Activated T-helper 2 cell treated with anti-CD3 and anti-CD28 coated beads, Interferon-gamma antibody, Interleukin-2, Interleukin-4, amounts not matched to agents 10 μg/mL and 5 μg/mL and 100 μg/mL, durations not matched to agents 14 hours and 24 hours and 36 hours (primary cell): ENCODE data around the gene DISP2. TPM values are rescaled to one million over a fixed set of nuclear protein-coding genes. Genes with fewer than 3 reads are reported as not detected.
A peak's percentile ranks its signal among the peaks of the same experiment; 100 is the strongest.

Experiments
- DNase-seq: peaks from one replicate; pipeline ENCODE4 v3.0.0; 2021; ENCODE audit warnings: low spot score
- H3K27ac Mint-ChIP-seq: one replicate; pipeline ENCODE4 v1.8.0; 2021; ENCODE audit warnings: mixed read lengths
- H3K27me3 Mint-ChIP-seq: one replicate; pipeline ENCODE4 v1.8.0; 2021; ENCODE audit warnings: low read depth, mixed read lengths
- H3K36me3 Mint-ChIP-seq: one replicate; pipeline ENCODE4 v1.8.0; 2021; ENCODE audit warnings: low read depth, mixed read lengths
- H3K4me1 Mint-ChIP-seq: one replicate; pipeline ENCODE4 v1.8.0; 2021; ENCODE audit warnings: low read depth, mixed read lengths
- H3K4me3 Mint-ChIP-seq: one replicate; pipeline ENCODE4 v1.8.0; 2021; ENCODE audit warnings: low read depth, mild to moderate bottlenecking, moderate library complexity, mixed read lengths
- H3K9me3 Mint-ChIP-seq: one replicate; pipeline ENCODE4 v1.8.0; 2021; ENCODE audit warnings: mixed read lengths
- intact Hi-C: fragments of 100-400 bp; cut with micrococcal nuclease; formaldehyde crosslinking; loops from one replicate; pipeline ENCODE4 v1.15.1; 2023
- total RNA-seq: library from RNA; stranded (reverse); gene quantifications from 2 replicates; pipeline ENCODE4 v1.2.3, GENCODE V29; 2022

The DISP2 gene, protein sequence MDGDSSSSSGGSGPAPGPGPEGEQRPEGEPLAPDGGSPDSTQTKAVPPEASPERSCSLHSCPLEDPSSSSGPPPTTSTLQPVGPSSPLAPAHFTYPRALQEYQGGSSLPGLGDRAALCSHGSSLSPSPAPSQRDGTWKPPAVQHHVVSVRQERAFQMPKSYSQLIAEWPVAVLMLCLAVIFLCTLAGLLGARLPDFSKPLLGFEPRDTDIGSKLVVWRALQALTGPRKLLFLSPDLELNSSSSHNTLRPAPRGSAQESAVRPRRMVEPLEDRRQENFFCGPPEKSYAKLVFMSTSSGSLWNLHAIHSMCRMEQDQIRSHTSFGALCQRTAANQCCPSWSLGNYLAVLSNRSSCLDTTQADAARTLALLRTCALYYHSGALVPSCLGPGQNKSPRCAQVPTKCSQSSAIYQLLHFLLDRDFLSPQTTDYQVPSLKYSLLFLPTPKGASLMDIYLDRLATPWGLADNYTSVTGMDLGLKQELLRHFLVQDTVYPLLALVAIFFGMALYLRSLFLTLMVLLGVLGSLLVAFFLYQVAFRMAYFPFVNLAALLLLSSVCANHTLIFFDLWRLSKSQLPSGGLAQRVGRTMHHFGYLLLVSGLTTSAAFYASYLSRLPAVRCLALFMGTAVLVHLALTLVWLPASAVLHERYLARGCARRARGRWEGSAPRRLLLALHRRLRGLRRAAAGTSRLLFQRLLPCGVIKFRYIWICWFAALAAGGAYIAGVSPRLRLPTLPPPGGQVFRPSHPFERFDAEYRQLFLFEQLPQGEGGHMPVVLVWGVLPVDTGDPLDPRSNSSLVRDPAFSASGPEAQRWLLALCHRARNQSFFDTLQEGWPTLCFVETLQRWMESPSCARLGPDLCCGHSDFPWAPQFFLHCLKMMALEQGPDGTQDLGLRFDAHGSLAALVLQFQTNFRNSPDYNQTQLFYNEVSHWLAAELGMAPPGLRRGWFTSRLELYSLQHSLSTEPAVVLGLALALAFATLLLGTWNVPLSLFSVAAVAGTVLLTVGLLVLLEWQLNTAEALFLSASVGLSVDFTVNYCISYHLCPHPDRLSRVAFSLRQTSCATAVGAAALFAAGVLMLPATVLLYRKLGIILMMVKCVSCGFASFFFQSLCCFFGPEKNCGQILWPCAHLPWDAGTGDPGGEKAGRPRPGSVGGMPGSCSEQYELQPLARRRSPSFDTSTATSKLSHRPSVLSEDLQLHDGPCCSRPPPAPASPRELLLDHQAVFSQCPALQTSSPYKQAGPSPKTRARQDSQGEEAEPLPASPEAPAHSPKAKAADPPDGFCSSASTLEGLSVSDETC (N-terminal part only)
- total RNA-seq = 0.05 and 0.39 TPM in 2 replicates

DNA sequence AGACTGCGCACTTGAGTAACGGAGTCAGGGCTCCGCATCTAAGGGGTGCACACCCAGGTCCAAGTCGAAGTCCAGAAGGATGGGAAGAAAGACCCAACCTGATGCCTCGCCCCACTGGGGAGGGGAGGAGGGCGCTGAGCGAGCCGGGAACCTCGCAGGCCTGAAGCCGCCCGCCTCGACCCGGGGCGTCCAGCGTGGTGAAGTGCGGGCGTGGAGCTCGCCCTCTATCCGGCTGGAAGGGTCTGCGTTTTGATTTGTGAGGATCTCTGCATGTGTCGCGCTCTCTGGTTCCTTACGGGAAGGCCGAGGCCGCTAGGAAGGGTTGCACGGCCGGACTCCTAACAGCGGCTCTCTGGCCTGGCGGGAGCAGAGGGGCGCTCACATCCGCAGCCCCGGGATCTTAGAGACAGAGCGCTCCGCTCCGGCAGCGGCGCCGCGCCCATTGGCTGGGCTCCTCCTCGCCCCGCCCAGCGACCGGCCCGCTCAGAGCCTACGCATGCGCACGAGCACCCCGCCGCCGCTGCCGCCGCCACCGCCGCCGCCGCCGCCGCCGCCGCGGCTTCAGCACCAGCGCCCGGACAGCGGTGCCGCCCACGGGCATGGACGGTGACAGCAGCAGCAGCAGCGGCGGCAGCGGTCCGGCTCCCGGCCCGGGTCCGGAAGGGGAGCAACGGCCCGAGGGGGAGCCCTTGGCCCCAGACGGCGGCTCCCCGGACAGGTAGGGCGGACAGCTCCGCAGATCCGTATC is at the start of gene DISP2:
Gene DISP2 (plus strand): TSS at position 497 of the 748 bp plus-strand sequence. CDS start 103 bp downstream, at position 600.
- H3K9me3 Mint-ChIP-seq = no peaks in the 10 kb centered on the region
- intact Hi-C loops = loop anchor here (1.0 kb wide), 1 partner anchor 10 kb away; no protein-coding TSS in a partner anchor
- H3K4me1 Mint-ChIP-seq = peaks cover 7% of the 10 kb centered on the region
- DNase-seq = peak; percentile 82
- H3K4me3 Mint-ChIP-seq = peak within 1 kb of the TSS; percentile 75
- no peak within 1 kb of the TSS for H3K27ac Mint-ChIP-seq
- H3K36me3 Mint-ChIP-seq = no peaks in the 10 kb centered on the region
- peaks cover 32% of the 10 kb centered on the region for H3K27me3 Mint-ChIP-seq

DNA sequence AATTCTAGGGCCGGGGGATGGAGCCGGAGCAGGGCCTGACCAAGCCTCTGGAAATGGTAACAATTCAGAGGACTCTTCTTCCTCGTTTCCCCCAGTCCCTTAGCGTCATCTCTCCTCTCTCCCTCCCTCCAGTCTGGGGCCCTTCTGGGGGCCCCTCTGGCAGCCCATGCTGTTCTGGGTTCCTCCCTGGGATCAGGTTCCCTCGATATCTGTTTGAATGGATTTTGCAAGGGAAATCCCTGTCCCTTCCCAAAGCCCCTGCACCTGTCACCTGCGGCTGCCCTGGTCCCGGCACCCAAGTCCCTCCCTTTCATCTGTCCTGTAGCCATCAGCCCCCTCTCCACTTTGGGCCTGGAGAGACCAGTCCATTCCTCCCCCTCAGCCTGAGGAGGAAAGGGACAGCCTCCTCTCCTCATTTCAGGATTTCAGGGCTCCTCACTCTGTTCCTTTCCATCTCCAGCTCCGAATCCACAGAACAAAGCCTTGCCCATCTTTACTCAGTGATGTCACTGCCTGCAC is 48.6 kb upstream of the DISP2 start:
- DNase-seq = no peak
- H3K27me3 Mint-ChIP-seq = peaks cover 23% of the 10 kb centered on the region
- H3K4me3 Mint-ChIP-seq = peak overlapping the region; percentile 90
- H3K4me1 Mint-ChIP-seq = peaks cover 29% of the 10 kb centered on the region
- no peaks in the 10 kb centered on the region for H3K9me3 Mint-ChIP-seq
- H3K27ac Mint-ChIP-seq = peak overlapping the region; percentile 97
- intact Hi-C loops = loop anchor here (10.0 kb wide), 1 partner anchor 685 kb away; no protein-coding TSS in a partner anchor
- H3K36me3 Mint-ChIP-seq = no peaks in the 10 kb centered on the region

DNA sequence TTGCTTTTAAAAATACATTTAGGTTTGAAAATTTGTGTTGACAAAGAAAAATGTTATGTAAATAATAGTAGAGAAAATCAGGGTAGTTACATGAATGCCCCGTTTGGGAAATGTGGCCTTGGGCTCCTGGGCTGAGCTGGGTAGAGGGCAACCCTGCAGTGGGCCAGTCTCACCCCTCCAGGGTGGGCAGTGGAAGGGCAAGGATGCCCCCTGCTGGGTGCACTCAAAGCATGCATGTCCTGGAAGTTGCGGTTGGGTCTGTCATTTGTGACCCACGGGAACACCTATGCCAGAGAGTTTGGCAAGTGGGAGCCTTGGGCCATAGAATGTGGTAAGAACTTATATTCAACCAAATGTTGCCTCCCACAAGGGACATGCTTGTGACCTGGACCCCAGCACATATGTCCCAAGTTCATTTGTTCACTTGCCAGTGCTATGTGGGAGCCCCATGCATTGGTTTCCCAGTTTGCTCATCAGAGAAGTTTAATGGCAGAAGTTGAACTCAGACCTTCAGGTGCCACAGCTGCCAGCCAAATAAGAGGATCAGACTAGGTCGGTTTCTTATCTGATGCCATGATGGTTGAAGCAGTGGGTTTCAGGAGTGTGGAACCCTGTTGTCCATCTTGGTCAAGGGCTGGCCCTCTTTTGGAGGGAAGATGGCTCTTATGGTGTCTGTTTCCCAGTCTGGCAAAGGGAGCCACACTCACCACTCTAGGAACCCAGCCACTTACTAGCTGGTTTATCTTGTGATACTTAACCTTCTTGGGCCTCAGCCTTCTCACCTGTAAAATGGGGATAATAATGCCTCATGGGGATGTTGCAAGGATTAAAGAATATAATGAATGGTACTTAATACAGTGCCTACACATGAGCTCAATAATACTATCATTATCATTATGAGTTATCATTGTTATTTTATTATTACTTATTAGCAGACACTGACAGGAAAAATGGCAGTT is 47.7 kb upstream of the DISP2 start:
- Mint-ChIP-seq H3K4me1 (peaks cover 26% of the 10 kb centered on the region), H3K9me3 (no peaks in the 10 kb centered on the region), H3K27ac (peak overlapping the region; percentile 21), H3K27me3 (peaks cover 24% of the 10 kb centered on the region), H3K4me3 (peak overlapping the region; percentile 64), H3K36me3 (no peaks in the 10 kb centered on the region)
- peak; percentile 48 for DNase-seq
- intact Hi-C loops = loop anchor here (1.0 kb wide), 1 partner anchor 31 kb away; no protein-coding TSS in a partner anchor

DNA sequence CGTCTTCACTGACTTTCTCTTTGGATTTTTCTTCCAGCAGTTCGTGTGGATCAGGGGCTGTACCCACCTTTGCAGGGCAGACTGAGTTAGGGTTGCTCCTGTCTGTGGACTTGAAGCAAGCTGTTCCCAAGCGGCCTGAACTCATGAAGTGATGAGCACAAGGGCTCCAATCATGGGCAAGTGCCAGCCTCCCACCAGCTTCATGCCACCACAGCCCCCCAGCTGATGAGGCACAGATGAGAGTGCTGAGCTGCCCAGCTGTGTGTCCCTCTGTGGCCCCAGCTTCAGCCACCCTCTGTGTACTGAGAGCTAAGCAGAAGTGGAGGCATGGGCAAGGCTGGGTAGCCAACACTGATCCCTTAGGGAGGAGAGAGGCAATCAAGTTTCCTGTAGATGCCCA is 47.0 kb upstream of the DISP2 start:
- Mint-ChIP-seq H3K36me3 (no peaks in the 10 kb centered on the region), H3K27ac (no peak overlapping the region)

DNA sequence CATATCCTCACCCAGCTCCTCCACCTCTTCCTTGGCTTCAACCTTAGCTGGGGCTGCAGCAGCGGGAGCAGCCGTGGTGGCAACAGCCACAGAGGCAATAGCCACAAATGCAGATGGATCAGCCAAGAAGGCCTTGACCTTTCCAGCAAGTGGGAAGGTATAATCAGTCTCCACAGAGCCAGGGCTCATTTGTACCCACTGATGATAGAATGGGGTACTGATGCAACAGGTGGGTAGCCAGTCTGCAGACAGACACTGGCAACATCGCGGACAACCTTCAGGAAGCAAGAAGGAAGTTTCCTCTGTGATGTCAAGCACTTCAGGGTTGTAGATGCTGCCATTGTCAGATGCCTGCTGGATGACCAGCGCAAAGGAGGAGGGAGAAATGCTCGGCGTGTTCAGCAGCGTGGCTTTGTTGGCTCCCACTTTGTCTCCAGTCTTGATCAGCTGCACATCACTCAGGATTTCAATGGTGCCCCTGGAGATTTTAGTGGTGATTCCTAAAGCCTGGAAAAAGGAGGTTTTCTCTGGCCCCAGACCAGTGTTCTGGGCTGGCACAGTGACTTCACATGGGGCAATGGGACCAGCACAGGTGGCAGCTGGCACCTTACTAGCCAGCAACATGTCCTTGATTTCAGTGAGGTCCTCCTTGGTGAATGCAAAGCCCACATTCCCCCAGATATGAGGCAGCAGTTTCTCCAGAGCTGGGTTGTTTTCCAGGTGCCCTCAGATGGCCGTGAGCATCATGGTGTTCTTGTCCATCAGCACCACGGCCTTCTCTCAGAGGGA is 45.5 kb upstream of the DISP2 start:
- H3K27me3 Mint-ChIP-seq = peaks cover 42% of the 10 kb centered on the region
- intact Hi-C loops = no loop called here
- peaks cover 16% of the 10 kb centered on the region for H3K4me1 Mint-ChIP-seq
- no peak overlapping the region for H3K4me3 Mint-ChIP-seq
- no peaks in the 10 kb centered on the region for H3K36me3 Mint-ChIP-seq
- no peak overlapping the region for H3K27ac Mint-ChIP-seq
- no peak for DNase-seq
- H3K9me3 Mint-ChIP-seq = no peaks in the 10 kb centered on the region

More for the DNA sequence above, 47.0 kb upstream of the DISP2 start:
- Mint-ChIP-seq H3K4me3 (no peak overlapping the region), H3K27me3 (peaks cover 31% of the 10 kb centered on the region), H3K9me3 (no peaks in the 10 kb centered on the region), H3K4me1 (peaks cover 24% of the 10 kb centered on the region)
- DNase-seq = no peak
- intact Hi-C loops = loop anchor here (1.0 kb wide), 1 partner anchor 32 kb away; no protein-coding TSS in a partner anchor

DNA sequence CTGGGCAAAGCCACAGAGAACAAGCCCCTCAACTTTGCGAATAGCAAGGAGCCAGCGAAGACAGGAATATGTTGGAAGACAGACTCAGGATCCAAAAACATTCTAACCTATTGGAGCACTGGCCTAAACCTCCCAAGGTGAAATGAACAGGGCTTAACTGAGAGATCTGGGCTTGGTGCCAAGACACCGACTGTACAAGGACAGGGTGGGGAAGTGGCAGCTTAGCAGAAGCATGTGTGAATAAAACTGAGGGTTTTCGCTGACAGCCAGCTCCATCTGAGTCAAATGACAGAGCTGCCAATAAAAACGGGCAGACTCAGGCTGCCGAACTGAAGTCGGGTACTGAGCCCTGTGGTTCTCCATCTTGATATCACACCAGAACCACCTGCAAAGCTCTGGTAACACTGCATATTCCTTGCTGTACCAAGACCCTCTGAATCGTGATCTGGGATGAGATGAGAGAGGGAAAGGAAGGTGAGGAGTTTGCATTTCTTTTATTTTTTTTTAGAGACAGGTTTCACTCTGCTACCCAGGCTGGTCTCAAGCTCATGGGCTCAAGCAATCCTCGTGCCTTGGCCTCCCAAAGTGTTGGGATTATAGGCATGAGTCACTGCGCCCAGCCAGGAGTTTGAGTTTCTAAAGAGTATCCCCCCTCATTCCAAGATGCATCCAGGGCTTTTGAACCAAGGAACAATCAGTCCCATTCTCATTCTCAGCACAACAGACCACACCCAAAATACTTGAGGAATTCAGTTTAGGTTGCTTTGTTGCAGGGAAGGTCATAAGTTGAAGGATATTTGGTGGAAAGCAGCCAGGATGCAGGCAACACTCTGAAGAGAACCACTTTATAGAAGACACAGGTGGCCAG is 44.3 kb upstream of the DISP2 start:
- H3K4me1 Mint-ChIP-seq = peaks cover 14% of the 10 kb centered on the region
- intact Hi-C loops = no loop called here
- DNase-seq = no peak
- H3K36me3 Mint-ChIP-seq = no peaks in the 10 kb centered on the region
- no peaks in the 10 kb centered on the region for H3K9me3 Mint-ChIP-seq
- H3K4me3 Mint-ChIP-seq = no peak overlapping the region
- H3K27ac Mint-ChIP-seq = no peak overlapping the region
- H3K27me3 Mint-ChIP-seq = peaks cover 45% of the 10 kb centered on the region

DNA sequence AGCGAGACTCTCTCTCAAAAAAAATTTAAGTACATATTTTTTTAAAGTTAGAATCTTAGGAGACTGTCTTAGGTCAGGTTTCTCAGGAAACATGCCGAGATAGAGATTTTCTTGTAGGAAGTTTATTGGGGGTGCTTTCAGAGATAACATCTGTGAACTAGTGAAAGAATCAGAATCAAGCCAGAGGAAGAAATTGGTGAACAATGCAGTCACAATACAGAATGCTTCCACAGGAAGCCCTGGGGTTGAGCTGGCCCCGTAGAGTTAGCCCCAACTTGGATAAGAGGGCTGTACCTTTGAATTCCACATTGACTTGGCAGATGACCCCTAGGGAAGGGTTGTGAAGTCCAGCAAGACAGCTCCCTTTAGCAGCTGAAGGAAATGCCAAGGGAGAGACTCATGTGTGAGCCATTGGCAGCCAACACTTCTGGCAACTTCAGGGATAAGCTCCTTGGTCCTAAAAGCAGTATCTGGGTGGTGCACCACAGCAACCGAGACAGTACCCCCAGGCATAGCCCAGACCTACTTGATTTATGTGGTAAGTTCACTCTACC is 43.2 kb upstream of the DISP2 start:
- no peak for DNase-seq
- Mint-ChIP-seq H3K4me3 (no peak overlapping the region), H3K36me3 (no peaks in the 10 kb centered on the region), H3K27ac (no peak overlapping the region), H3K9me3 (no peaks in the 10 kb centered on the region), H3K27me3 (peaks cover 52% of the 10 kb centered on the region), H3K4me1 (peaks cover 8% of the 10 kb centered on the region)
- intact Hi-C loops = no loop called here

DNA sequence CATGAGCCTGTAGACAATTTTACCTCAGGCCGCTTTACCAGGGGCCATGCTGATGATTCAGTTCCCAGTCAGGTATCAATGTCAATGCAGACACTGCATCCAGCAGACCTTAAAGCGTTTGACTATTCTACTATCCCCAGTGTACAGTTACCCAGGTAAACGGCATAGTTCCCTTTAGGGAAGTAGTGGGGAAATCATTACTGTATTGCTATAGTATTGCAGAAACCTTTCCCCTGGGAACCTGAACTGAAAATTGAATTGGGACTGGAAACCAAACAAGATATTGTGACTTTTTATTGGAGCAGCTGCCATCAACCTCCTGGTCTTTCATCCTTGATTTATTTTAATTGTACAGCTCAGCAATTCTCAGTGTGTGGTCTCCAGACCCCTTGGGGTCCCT is 41.1 kb upstream of the DISP2 start:
- peaks cover 53% of the 10 kb centered on the region for H3K27me3 Mint-ChIP-seq
- no peak overlapping the region for H3K4me3 Mint-ChIP-seq
- no peaks in the 10 kb centered on the region for H3K36me3 Mint-ChIP-seq
- no peak overlapping the region for H3K27ac Mint-ChIP-seq
- intact Hi-C loops = no loop called here
- no peaks in the 10 kb centered on the region for H3K9me3 Mint-ChIP-seq
- DNase-seq = no peak
- H3K4me1 Mint-ChIP-seq = peaks cover 12% of the 10 kb centered on the region

DNA sequence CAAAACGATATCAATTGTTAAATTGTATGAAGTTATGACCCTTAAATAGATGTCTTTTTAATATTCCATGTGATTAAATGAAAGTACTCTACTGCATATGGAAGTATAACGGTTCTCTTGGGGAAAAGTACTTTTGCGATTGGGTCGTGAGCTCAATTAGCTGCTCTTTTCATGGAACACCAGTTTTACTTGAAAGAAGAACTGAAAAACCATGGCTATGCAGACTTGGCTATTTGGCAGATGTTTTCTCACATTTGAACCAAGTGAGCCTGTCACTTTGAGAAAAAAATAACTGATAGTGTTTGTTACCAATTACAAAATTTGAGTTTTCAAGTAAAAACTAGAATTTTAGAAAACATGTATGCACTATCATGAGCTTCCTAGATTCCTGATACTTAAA is 40.4 kb upstream of the DISP2 start:
- intact Hi-C loops = no loop called here
- Mint-ChIP-seq H3K27ac (no peak overlapping the region), H3K4me1 (peaks cover 14% of the 10 kb centered on the region), H3K9me3 (no peaks in the 10 kb centered on the region), H3K36me3 (no peaks in the 10 kb centered on the region), H3K27me3 (peaks cover 51% of the 10 kb centered on the region), H3K4me3 (no peak overlapping the region)
- DNase-seq = no peak
